ENCODE data around the gene ATP2C2. TPM values are rescaled to one million over a fixed set of nuclear protein-coding genes. Genes with fewer than 3 reads are reported as not detected.

Gene ATP2C2
- total RNA-seq, 4 donors from 2014 or later, result 12.9 to 26.9 (median 18.6) TPM

GRCh38 chr16:84502581-84502980 lies 134.2 kb downstream of the ATP2C2 start:
- Histone ChIP-seq H3K27me3 (no peaks in the 10 kb centered on the region), H3K4me1 (peaks cover 12 to 13% of the 10 kb centered on the region in 2 donors), H3K36me3 (no peaks in the 10 kb centered on the region), H3K4me3 (replicated peaks in 1 of 3) (no peak overlapping the region), H3K27ac (no peak overlapping the region), H3K9me3 (no peaks in the 10 kb centered on the region)
- TF ChIP-seq POLR2A (IDR thresholded peaks at IDR 0.05) (no peak), CTCF (IDR thresholded peaks at IDR 0.05) (no peak)
- no peak for DNase-seq
- 93 to 100% methylated on average over 4 to 6 of the region's 6 CpGs for WGBS, 2 donors
- intact Hi-C loops (cut with DNase I), result no loop called here

DNA sequence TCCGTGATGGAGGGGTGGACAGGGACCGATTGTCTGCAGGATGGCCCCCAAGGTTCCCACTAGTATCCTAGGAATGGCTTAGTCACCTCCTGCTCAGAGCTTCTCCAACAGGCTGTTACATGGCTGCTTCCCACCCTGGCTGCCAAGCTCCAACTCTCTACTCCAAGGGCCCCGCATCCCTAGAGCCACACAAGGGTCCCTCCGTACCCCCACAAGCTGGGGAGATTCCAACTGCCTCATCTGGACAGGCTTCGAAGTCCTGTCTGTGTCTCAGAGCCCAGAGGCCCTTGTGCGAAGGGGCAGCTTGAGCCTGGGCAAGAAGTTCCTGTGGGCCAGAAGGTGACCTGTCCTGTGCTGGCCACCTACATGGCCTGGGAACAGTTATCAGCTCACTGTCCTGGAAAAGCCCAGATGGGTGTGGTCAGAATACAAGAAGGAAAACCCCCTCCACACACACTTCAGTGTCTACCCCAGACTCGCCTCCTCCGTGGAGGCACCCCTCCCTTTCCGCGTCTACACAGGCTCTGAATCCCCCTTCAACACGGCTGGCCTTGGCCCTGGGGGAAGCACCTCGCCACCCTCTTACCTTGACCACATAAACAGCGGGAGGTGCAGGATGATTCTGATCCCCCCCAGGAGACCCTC lies 135.5 kb downstream of the ATP2C2 start:
- no peaks in the 10 kb centered on the region for H3K36me3 ChIP-seq
- H3K27me3 ChIP-seq, result no peaks in the 10 kb centered on the region
- no peaks in the 10 kb centered on the region for H3K9me3 ChIP-seq
- 30 to 37% methylated on average over 11 to 13 of the region's 13 CpGs for WGBS, 2 donors
- H3K27ac ChIP-seq, result peak overlapping the region; percentile 8 to 78 (median 71)
- no peak for DNase-seq
- no peak for TF ChIP-seq CTCF (IDR thresholded peaks at IDR 0.05)
- TF ChIP-seq POLR2A (IDR thresholded peaks at IDR 0.05), result no peak
- intact Hi-C loops (cut with DNase I), result no loop called here
- peak overlapping the region; percentile 17 to 57 (median 52) for H3K4me3 ChIP-seq (replicated peaks in 1 of 3)
- peaks cover 12 to 13% of the 10 kb centered on the region in 2 donors for H3K4me1 ChIP-seq

- no peaks in the 10 kb centered on the region for H3K36me3 ChIP-seq
- H3K4me3 ChIP-seq (replicated peaks in 1 of 3), result peak within 1 kb of the TSS; percentile 17 to 57 (median 52)
- intact Hi-C loops (cut with DNase I), result no loop called here
- no peaks in the 10 kb centered on the region for H3K27me3 ChIP-seq
- TF ChIP-seq CTCF (IDR thresholded peaks at IDR 0.05) (peak in 1 of 6 experiments; percentile 13), POLR2A (IDR thresholded peaks at IDR 0.05) (peak in 1 of 2 donors; percentile 82)
- no peaks in the 10 kb centered on the region for H3K9me3 ChIP-seq
- H3K27ac ChIP-seq, result peak within 1 kb of the TSS; percentile 71 to 84 (median 76)
- WGBS, 2 donors, result 4% methylated on average over 9 to 18 of the region's 45 CpGs
- H3K4me1 ChIP-seq, result peaks cover 12 to 13% of the 10 kb centered on the region in 2 donors
- peak; percentile 99 to 100 for DNase-seq
These were observed 136.3 kb downstream of the ATP2C2 start, which contains the start of gene MEAK7 for GRCh38 chr16:84504420-84505248. Gene MEAK7 (minus strand): TSS chr16:84504659. CDS start chr16:84498086, 6,573 bp downstream.

DNA sequence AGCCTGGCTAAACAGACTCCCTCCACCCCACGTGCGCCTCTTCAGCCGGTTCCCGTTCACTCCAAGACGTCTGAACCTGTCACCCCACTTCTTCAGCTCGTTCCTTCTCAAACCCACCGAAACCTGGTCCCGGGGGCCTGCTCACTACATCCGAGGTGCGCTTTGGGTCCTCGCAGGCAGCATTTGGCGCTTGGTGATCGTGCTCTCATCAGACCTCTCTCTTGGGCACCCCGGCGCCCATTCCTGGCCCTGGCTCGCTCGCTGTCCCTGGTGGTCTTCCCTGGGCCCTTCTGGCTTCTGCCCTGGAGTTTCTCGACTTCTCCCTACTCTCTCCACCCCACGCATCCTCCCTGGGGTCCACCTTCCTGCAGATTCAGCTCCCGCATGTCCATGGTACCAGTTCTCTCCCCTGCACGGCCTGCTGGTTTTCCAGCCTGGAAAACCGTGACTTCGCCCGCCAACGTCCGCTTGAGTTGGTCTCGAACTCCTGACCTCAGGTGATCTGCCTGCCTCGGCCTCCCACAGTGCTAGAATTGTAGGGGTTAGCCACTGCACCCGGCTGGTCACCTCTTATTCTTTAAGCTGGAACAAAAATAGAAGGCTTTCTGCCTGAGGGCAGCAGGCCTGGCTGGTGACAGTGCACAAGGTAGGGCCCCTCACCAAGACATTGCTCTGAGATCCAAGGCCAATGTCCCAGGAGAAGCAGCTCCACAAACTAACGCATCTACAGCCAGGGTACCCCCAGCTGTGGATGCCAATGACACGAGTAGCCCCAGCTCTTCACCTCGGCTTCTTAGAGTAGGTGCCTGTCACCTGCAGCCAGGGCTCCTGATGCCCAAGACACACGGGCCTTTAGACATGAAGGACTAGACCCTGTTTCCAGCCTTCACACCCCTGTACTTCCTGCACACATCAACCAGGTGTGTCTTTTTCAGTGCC lies 137.2 kb downstream of the ATP2C2 start:
- no peak for DNase-seq
- H3K9me3 ChIP-seq, result no peaks in the 10 kb centered on the region
- no peaks in the 10 kb centered on the region for H3K36me3 ChIP-seq
- TF ChIP-seq CTCF (IDR thresholded peaks at IDR 0.05) (no peak), POLR2A (IDR thresholded peaks at IDR 0.05) (no peak)
- H3K4me3 ChIP-seq (replicated peaks in 1 of 3), result peak overlapping the region in 2 of 3 donors; percentile 9 to 57
- H3K4me1 ChIP-seq, result peaks cover 12 to 13% of the 10 kb centered on the region in 2 donors
- no peaks in the 10 kb centered on the region for H3K27me3 ChIP-seq
- 73 to 78% methylated on average over 31 to 33 of the region's 33 CpGs for WGBS, 2 donors
- H3K27ac ChIP-seq, result peak overlapping the region; percentile 71 to 84 (median 76)
- intact Hi-C loops (cut with DNase I), result no loop called here
